GM12872 (cell line): ENCODE results near the gene NPY1R.

Experiments
- TF ChIP-seq, protein P1 (sequence below): IDR thresholded peaks from 3 replicates; pipeline ENCODE4 v1.5.1; 2011; ENCODE audit warnings: low read depth, mild to moderate bottlenecking, low read length, moderate library complexity; ENCODE audit not compliant: insufficient read depth

Gene NPY1R

GRCh38 chr4:163317110-163317509 lies 15.3 kb downstream of the NPY1R start:
- TF ChIP-seq, protein P1, sequence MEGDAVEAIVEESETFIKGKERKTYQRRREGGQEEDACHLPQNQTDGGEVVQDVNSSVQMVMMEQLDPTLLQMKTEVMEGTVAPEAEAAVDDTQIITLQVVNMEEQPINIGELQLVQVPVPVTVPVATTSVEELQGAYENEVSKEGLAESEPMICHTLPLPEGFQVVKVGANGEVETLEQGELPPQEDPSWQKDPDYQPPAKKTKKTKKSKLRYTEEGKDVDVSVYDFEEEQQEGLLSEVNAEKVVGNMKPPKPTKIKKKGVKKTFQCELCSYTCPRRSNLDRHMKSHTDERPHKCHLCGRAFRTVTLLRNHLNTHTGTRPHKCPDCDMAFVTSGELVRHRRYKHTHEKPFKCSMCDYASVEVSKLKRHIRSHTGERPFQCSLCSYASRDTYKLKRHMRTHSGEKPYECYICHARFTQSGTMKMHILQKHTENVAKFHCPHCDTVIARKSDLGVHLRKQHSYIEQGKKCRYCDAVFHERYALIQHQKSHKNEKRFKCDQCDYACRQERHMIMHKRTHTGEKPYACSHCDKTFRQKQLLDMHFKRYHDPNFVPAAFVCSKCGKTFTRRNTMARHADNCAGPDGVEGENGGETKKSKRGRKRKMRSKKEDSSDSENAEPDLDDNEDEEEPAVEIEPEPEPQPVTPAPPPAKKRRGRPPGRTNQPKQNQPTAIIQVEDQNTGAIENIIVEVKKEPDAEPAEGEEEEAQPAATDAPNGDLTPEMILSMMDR = no peak

DNA sequence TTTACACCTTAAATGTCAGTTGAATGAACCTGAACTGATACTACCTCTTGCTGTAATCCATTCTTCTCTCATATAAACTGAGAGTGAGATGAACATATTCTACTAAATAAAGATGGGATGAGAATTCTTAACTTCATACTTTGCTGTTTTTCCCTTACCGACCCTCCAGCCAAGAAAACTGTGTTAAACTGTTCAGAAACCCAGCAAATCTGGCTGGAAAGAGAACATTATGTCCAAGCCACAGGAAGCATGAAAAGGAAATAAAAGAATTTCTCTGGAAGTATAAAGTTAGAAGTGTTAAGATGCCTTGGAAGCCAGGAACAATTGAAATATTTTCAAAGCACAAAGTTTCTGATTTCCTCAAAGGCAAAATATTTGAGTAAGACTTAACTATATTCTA lies 22.9 kb downstream of the NPY1R start:
- TF ChIP-seq, protein P1 = no peak

- TF ChIP-seq, protein P1 = no peak
These were observed 29.3 kb downstream of the NPY1R start for GRCh38 chr4:163303069-163303468.

GRCh38 chr4:163300445-163300844 lies 32.0 kb downstream of the NPY1R start:
- TF ChIP-seq, protein P1 = no peak

- TF ChIP-seq, protein P1 = no peak
These were observed 37.3 kb downstream of the NPY1R start for GRCh38 chr4:163295138-163295537.

GRCh38 chr4:163284304-163284703 lies 48.1 kb downstream of the NPY1R start:
- TF ChIP-seq, protein P1 = no peak

DNA sequence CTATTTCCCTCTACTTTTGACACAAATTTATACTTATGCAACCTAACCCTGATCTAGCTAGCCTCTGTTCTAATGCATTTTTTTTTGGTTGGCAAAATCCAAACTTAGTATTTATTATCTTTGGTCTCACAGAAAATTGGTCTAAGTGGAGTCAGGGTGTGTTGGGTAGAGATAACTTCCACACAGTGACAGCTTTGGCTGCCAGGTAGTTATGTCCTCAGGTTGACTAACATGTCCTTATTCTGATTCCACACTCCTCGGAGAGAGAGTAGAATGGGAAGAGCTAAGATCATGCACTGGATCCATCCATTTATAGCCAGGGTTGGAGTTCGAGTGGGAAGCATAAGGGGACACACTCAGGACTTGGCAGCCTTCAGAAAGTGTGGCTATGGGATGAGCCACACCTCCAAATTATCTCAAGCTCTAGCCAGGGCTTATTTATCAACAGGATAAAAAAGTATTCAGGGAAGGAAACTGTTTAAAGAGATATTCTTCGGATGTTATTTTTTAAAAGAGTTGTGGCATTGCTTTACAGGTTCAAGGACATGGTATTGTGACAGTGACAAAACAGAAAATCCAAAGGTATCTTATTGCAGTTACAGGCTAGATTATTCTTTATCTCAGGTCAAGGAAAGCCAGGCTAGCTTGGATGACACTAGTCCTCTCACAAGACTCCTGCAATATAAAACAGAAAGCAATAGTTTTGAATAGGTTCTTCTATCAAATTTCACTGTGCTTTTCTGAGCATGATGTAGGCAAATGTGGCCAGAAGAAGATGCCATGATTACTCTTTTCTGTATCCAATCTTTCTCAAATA lies 51.5 kb downstream of the NPY1R start:
- TF ChIP-seq, protein P1 = no peak
